GM19324 (cell line): ENCODE data around the gene SHROOM3.

Experiments
- ATAC-seq: cut with Tn5 transposase; IDR thresholded peaks from one replicate; pipeline ENCODE4 v1.9.1; 2021; ENCODE audit warnings: mild to moderate bottlenecking, moderate library complexity; ENCODE audit not compliant: unreplicated experiment, low FRiP score

SHROOM3 gene

DNA sequence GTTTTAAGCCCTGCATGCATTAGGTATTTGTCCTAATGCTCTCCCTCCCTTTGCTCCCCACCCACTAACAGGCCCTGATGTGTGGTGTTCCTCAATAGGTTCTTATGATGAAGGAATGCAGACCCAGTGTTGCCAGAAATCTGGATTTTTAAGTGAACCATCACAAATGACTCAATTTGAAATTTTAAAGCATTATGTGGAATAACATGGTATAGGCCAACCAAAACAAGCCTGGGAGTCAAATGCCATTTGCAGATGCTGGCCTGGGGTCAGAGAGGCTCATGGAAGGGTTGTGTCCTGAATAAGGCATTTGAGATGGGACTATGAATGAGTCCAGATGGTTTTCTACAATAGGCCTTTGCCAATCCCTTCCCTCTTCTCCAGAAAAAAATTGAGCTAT is 179.6 kb downstream of the SHROOM3 start:
- no peak for ATAC-seq

DNA sequence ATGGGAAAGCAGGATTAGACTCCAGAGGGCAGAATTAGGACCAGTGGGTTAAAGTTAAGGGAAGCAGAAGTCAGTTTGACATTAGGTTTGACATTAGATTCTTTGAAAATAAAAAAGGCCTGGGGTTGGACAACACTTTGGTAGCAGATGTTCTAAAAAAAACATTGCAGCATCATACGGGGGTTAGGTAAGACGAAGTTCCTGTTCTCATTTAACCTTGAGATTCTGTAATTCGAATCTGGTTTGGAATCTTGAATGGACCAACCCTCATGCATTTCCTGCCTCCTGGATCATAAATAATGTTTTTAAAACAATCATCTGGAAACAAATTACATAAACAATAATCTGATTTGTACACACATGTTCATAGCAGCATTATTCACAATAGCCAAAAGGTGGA is 181.0 kb downstream of the SHROOM3 start:
- ATAC-seq: no peak

DNA sequence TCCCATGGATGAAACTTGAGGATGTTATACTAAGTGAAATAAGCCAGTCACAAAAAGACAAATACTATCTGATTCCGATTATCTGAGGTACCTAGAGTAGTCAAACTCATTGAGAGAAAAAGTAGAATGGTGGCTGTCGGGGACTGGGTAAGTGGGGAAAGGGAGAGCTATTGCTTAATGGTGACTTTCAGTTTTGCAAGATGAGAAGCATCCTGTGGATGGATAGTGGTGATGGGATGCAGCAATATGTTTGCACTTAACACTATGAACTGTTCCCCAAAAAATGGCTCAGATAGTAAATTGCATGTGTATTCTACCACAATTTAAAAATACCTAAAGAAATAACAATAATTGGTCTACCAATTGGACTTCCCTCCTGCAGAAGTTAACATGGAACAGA is 181.5 kb downstream of the SHROOM3 start:
- ATAC-seq: no peak

DNA sequence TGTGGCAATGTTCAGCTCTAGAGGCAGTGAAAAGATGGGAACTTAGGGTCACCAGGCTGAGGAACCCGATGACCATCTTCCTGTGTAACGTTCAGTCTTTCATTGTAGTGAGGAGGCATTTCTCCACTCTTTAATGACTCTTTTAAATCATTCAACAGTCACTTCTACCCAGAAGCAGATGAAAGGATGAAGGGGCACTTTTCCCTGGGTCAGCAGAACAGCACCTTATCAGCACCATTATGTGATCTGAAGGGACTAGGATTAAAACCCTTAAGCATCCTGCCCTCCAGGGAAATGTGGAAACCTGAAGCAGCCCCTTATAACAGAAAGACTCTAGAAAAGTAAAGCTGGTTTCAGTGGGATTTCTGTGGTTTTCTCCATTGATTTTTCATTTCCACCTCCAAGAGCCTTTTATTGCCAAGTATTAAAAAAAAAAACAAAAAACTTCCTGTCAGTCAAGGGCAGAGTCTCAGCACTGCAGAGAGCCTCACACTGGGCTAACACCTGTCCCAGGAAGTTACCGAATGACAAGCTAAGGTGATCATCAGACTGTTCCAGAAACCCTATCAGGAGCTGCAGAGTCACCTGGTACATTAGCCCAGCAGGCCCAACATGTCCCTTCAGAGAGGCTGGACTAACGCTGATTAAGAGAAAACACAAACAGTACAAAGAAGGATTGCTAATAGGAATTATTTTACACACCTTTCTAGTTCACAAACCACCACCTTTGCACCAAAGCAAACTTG is 185.9 kb downstream of the SHROOM3 start:
- no peak for ATAC-seq

DNA sequence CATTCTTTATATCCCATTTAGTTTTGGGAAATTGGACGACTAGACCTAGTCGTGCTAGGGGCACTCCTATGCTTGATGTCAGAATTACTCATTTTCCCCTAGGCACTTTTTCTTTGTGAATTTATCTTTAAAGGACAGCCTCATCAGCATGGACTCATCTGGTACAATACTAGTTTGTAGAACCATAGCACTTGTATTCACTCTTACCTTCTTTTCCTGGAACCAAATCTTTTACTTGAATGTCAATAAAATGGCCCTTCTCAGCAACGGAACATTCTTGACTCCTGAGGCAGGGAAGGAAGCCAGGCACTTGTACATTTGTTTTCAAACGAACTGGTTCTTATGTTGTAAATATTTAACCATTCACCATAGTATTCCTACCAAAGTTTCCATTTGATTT is 187.1 kb downstream of the SHROOM3 start:
- no peak for ATAC-seq

DNA sequence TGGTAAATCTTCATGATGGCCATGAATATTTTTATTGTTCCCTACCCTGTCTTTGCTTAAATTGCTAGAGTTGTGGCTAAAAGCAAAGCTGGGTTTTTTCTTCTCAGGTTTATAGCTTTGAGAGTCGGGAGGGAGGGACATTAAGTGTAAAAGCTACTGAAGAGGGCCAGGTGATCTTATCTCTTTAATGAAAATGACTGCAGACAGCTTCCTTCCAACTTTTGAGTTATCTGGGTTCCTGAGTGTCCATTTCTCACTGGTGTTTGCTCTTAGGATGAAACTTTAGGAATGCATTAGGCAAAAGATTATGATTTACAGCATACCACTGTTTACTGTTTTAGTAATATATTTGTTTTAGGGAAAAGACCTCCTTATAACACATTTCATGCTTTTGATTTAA is 187.7 kb downstream of the SHROOM3 start:
- no peak for ATAC-seq

DNA sequence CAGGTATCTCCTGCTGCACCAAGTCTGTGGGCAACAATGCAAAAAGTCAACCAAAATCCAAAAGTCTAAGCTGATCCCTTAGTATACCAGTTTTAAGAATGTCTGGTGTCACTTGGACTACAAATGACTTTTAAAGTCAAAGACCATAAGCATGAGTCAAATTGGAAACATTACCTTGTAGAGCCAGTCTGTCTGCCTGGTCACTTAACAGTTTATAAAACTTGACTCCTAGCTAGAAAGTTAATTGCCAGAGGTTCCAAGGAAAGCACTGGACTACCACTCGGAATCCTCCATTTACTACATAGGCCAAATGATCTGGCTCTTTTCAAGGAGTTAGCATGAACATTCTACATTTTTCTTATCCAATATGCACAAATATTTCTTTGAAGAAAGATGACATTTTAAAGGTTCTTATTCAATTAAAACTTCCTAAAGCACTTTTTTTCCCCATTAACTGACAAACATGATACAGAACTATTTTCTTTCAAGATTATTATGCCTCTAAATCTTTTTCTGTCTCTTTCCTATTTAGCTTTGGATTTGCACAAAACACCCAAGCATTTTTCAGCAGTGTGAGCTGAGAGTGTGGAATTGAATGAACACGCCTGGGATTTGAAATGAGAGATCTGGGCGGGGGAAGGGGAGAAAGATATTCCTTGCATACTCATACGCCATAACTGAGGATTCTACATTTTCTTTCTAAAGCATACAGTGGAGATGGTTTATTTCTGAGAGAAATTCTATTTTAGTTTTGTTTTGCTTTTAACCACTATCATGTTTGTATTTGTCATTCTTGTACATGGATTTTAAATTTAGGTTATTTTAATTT is 188.4 kb downstream of the SHROOM3 start:
- no peak for ATAC-seq

DNA sequence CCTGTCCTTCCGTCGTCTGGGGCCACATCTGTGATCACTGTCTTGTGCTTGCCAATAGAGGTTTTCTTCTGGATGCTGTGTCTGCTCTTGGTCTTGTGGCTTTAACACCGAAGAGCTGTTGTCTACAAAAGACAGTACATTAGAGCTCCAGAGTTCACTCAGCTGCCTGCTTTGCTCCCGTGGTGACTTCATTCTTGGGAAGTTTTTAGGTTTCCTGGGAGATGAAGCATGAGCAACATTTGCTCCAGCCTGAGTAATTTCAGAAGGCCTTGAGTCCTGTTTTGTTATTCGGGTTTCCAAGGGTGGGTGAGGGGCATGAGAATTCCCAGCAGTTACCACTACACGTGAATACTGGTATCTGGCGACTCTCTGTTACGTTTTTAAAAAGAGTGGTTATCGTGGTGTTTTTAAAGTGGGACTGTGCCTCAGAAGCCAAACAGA is 189.2 kb downstream of the SHROOM3 start:
- no peak for ATAC-seq

DNA sequence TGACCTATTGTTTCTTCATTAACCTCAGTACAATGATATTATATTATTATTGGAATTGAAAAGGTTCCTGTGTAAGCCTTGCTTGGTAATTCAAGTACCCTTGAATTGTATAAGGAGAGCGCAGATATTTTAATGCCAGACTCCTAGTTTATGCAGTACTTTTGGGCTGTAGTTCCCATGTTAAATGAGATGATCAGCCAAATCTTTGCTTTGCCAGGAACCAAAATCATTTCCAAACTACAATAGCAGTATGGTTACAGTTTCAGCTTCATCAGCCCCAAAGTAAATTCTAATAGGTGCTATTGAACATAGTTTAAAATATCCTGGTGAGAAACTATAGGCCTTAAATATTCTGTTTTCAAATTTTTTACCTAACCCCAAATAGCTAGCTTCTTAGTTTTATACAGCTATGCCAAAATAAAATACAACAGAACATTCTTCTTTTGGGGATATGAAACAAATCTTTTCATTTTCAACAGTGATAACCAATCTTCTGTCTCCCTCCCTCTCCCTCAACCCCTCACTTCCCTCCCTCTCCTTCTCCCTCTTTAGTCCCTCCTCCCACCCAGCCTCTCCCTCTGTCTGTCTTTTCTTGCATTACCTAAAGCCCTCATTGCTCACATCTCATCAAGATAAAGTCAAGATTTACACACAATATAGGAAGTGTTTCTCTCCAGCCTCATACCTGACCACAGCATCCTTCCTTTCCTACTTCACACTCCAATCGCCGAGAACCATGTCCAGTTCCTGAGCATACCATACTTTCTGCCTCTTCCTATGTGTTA is 190.1 kb downstream of the SHROOM3 start:
- ATAC-seq: no peak

DNA sequence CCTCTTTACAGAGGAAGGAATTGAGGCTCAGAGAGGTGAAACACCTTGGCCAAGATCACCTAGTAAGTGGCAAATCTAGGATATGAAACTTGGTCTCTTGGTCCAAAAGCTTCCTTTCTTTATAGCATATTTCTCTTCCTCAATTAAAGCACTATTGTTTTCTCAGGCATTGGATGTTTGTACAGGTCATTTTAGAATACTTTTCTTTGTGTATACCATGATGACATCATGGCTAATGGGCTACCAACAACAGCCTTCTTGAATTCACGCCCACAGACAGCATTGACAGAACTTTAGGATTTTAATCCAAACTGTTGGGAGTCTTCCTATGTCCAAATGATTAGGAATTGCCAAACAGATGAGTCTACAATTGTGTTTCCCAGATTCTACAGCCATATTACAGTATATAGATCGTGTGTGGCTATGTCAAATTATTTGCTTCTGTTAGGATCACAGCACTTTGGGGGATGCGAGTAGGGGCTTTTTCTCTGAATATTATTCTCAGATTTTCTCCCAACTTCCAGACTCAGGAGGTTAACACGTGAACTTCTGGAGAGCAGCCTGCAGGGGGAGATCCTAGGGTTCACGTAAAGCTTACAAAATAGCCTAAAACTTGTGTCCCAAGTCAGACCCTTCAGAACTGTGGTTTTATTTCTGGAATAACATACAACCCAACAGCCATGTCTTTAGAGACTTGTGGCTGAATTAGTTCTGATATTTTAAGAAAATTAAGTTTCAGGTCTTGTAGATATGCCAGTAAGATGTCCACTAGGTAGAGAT is 191.8 kb downstream of the SHROOM3 start:
- no peak for ATAC-seq

DNA sequence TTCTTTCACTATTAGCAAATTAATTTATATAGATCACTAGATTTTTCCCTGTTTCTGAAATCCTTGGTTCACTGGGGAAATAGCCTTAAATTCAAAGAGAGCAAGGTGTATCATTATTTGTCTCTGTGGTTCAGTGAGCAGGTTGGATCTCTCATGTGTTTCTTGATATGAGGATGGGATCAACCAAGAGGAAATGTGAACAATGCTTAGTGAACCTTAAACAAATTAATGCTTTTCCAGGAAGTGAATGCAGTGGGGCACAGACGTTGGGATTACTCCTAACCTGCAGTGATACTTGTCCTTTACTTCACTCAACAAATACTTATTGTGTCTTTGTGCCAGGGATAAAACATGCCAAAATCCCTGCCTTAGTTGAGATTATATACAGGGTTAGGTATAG is 193.2 kb downstream of the SHROOM3 start:
- ATAC-seq: no peak

DNA sequence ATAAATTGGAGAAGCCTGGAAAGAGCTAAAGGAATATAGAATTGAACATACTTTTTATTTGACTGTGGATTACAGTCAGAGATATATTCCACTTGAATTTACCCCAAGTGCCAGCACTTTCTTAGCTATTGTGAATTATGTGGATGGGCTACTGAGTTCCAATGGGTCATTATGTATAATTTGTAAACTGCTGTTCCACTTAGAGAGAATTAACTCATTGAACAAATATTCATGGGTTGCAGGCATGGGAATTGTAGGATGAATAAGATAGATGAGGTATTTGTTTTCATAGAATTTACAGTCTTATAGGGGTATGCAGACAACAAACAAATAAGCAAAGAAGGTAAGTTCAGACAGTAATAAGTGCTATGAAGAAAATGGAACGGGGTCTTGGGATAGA is 195.7 kb downstream of the SHROOM3 start:
- no peak for ATAC-seq

DNA sequence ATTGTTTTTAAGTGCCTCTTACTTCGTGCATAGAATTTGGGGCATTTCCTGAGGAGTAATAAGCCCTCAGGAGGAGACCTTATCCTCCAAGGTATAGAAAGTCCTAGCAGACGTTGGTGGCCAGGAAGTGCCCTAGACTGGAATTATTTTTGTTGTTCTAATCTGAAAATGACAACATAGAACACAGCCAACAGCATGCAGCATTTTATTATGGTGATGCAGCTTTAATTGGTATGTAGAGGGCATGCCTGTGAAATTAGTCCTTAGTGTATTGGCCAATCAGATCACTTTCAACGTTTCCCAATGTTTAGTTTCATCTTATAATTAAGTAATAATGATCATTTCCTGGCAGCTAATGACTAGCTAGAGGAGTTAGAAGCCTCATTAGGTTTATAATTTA is 199.2 kb downstream of the SHROOM3 start:
- ATAC-seq: no peak

DNA sequence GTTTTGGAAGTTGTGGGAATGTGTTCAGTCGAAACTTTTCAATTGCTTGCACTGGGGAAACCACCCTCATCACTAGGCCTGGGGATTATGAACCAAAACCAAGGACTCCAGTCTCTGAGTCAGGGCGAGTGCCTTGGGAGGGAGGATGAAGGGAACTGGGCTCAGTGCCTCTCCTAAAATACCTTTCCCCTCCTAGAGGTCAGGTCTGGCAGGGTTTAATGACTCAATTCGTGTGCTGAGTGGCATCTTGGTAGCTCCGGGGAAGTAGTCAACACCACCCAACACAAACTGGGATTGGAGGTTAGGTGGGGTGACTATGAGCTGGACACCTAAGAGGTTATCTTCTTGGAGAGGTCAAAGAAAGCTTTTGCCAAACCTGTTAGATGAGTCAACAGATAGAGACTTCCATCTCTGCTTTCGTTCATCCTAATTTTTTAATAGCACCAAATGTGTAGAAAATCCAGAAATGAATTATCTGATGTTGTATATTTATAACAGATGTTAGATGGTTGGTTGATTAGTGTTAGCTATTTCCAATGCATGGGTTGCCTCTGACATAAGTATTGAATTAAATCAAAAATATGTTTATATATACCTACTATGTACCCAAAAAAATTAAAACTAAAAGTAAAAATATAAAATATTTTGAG is 202.8 kb downstream of the SHROOM3 start:
- no peak for ATAC-seq

DNA sequence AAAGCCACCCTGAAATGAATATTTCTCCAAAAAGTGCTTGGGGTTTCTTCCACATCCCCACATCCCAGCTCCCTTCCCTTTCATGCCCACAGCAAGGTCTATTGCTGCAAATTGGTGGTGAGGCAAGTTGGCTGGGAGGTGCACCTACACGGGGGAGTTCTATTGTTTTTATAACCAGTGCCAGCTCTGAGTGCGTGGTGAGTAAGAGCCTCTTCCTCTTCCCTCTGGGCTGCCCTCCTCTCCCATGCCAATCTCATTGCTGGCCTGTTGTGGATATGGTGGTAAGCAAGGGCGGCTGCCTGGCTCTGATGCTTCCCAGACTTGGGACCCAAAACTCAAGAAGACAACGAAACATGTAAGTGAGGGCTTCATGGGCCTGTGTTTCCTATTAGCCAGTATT is 204.3 kb downstream of the SHROOM3 start:
- ATAC-seq: no peak

DNA sequence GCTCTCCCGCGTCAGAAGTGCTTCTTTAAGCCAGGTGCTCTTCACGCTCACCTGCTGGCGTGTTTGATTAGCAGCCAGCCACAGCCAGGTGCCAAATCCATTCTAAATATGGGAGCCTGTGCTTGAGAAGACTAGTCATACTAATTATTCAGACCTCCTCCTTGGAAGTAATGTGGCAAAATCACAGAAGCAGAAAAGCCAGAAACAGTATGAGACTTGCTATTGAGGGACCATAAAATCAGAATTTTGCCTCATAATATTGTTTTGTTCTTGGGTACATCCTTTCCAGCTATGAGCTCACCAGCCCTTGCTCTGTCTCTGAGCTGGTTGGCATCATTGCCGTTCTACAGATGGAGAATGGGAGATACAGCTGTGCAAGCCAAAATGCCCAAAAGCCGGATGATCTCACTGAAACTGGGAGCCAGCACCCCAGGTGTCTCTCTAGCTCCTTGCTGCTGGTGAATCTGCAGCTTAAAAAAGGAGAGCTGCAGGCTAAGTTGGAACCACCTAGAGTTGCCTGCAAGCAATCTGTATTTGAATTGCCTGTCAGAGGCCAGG is 205.4 kb downstream of the SHROOM3 start:
- ATAC-seq: no peak

DNA sequence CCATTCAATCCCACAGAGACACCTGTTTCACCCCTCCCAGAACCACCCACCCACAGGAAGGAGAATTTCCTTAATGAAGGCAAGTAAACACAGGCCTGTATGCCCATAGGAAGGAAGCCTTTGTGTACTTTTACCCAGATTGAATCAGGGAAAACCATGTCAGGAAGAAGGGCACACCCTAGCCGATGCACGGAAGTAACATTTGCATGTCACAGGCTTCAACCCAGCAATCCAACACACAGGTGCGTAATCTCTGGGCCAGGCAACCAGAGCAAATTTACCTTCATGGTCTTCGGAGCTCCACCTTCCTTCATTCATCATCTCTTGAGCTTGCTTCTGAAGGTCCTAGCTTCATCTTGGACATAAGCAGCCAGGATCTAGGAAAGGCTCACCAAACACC is 206.3 kb downstream of the SHROOM3 start:
- no peak for ATAC-seq

DNA sequence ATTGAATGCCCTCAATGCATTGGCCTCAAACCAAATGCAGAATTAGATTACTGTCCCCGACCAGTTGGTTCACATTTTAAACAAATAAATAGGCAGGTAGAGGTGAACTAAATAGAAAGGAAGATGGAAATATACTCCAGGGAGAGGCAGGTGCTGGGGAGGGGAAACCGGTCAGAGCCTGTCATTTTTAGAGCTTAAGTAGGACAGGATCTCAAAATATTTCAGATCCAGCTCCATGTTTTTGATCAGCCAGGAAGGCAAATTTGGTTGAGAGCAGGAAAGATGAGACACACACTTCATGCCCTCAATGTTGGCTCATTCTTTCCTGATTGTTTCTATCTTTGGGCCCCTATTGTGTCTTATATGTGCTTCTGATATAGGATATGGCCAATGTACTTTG is 206.7 kb downstream of the SHROOM3 start:
- ATAC-seq: no peak

DNA sequence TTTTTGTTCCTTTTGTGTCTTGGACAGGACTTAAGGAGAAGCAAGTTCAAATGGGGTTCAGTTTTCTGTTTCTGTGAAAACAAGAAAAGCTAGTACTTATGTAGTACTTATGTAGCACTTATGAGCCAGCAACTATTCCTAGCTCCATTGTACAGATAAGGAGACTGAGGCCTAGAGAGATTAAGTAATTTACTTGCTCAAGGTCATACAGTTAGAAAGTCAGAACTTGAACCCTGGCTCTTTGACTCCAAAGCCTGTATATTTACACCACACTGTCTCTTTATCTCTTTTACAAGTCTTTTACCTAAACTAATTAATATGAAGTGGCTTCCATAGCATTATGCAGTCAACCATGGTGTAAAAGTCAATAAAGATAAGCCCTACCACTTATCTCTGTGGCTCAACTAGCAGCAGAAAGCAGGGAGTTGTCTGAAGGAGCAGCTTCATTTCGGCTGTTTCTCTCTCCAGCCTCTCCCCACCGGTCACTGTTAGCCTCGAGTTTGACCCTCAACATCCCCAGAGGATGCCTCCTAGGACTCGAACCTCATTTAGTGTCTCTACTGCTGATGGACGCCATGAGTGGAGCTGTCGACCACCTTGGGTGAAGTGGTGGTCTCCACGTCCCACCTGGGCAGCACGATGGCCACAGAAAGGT is 209.9 kb downstream of the SHROOM3 start:
- ATAC-seq: no peak
